Heart right ventricle (tissue), 16 donors: ENCODE measurements around the gene SHQ1. TPM values are rescaled to one million over a fixed set of nuclear protein-coding genes. Genes with fewer than 3 reads are reported as not detected.

Experiments
- ATAC-seq, 8 donors: fragments of 200-7000 bp; cut with Tn5 transposase; one replicate each; pipeline ENCODE4 v1.9.1; 2020; ENCODE audit warnings: mild to moderate bottlenecking in 8 of 8, moderate library complexity in 8 of 8, moderate number of reproducible peaks in 1 of 8
- DNase-seq, 2 donors: peaks; one replicate each; pipeline ENCODE4 v3.0.0-alpha.2; 2020
- H3K27ac ChIP-seq, 10 donors: fragments of 200-600 bp; sonication (generic) in 2 of 10; one replicate each; pipeline versions ENCODE4 v1.5.0 to v1.8.0; 2020 to 2022; ENCODE audit warnings: mild to moderate bottlenecking in 3 of 10
- H3K27me3 ChIP-seq, 7 donors: fragments of 200-600 bp; one replicate each; pipeline ENCODE4 v1.8.0; 2021 to 2022; ENCODE audit warnings: mild to moderate bottlenecking in 2 of 7
- H3K36me3 ChIP-seq, 9 donors: fragments of 200-600 bp; sonication (generic) in 1 of 9; one replicate each; pipeline versions ENCODE4 v1.5.0 to v1.8.0; 2020 to 2022; ENCODE audit warnings: mild to moderate bottlenecking in 2 of 9
- H3K4me1 ChIP-seq, 9 donors: fragments of 200-600 bp; sonication (generic) in 1 of 9; one replicate each; pipeline versions ENCODE4 v1.5.0 to v1.8.0; 2020 to 2022; ENCODE audit warnings: mild to moderate bottlenecking in 4 of 9
- H3K4me3 ChIP-seq, 10 donors: fragments of 200-600 bp; sonication (generic) in 2 of 10; one replicate each; pipeline versions ENCODE4 v1.5.0 to v1.8.0; 2020 to 2022; ENCODE audit warnings: mild to moderate bottlenecking in 7 of 10, moderate library complexity in 2 of 10
- H3K9me3 ChIP-seq, 11 donors: fragments of 200-600 bp in 10 of 11; sonication (generic) in 2 of 11; one replicate each; pipeline versions ENCODE4 v1.5.0 to v1.8.0; 2013 to 2022; ENCODE audit warnings: mild to moderate bottlenecking in 2 of 11, control low read depth in 1 of 11, moderate library complexity in 1 of 11
- CTCF ChIP-seq, 9 donors: fragments of 200-600 bp; sonication (generic) in 2 of 9; IDR thresholded peaks; one replicate each; pipeline versions ENCODE4 v1.5.0 to v1.8.0; 2021 to 2022; ENCODE audit warnings: antibody characterized with exemption in 9 of 9, mild to moderate bottlenecking in 5 of 9, moderate library complexity in 1 of 9
- WGBS, 2 donors: extraction: QIAGEN DNeasy Blood & Tissue Kit; methylation state at CpG; one replicate each; pipeline ENCODE4 v1.1.7; 2013; ENCODE audit warnings: inconsistent platforms in 1 of 2; 5-methylcytosine and 5-hydroxymethylcytosine counted together
- intact Hi-C, 10 donors: fragments of 100-400 bp; cut with DNase I; formaldehyde crosslinking; loops; one replicate each; pipeline versions ENCODE4 v1.11.1 to v1.14.2; 2022
- polyA plus RNA-seq, 2 donors: library from polyadenylated mRNA; stranded (reverse); fragments of 200-250 nt; gene quantifications; one replicate each; pipeline ENCODE4 v1.2.3, GENCODE V29; 2013
- total RNA-seq, 10 donors: library from RNA; stranded (reverse); fragmentation: NEBNext Ultra II Directional in 3 of 10; extraction: Animal tissue kit (Norgen Biotek cat#: 25700) in 3 of 10; gene quantifications; one replicate each; pipeline versions ENCODE4 v1.2.1 to v1.2.4, GENCODE V29; 2021 to 2023
- donor health status: Arrhythmogenic right ventricular cardiomyopathy.
- donor health status: ischemic (EF 13 %, LVEDD 7.1; RV severe dilation, severe dysfunction).
- donor health status: healthy with polysubstance abuse.
- donor health status: DM: no; HTN: yes; CAD: no.
- donor health status: DM: no; HTN: no; CAD: no.
- donor health status: ischemic (EF 25% LVEDD 6.9; RV normal size, moderate dysfunction).
- donor health status: ischemic (EF 25% LVEDD 5.7; RV mildly dilated, moderate dysfunction).
- donor health status: healthy.
- donor health status: DM: yes; HTN: yes; CAD: no.
- donor health status: Ischemic cardiomyopathy.
- donor health status: ischemic (EF 35%, LVEDD 5.7; RV mildly dilated, moderate dysfunction).
- donor health status: nonischemic (EF 11% LVEDD 7.7; RV severe dilation, severe dysfunction).
- donor health status: DM: yes; HTN: yes; CAD: no.
- donor health status: PGD.
- donor health status: ischemic (EF 29% LVEDD 5.4; RV normal size, mild dysfunction).
- donor health status: nonischemic (EF 23%, LVEDD 6.1; RV moderate dilation, normal function).

SHQ1 gene
- total and polyA plus RNA-seq, 12 donors = 8.0 to 24.0 (median 17.2) TPM

- Histone ChIP-seq H3K4me3 (no peak overlapping the region), H3K27ac (no peak overlapping the region), H3K27me3 (no peaks in the 10 kb centered on the region), H3K36me3 (peaks cover 0 to 44% (median 9%) of the 10 kb centered on the region in 9 donors), H3K9me3 (no peaks in the 10 kb centered on the region), H3K4me1 (no peaks in the 10 kb centered on the region)
- ATAC-seq (no peak), DNase-seq (no peak)
- TF ChIP-seq CTCF (IDR thresholded peaks at IDR 0.05) = no peak
- intact Hi-C loops = no loop called here
- 98 to 100% methylated on average over 1 of the region's 1 CpG for WGBS, 2 donors
These were observed 64.0 kb downstream of the SHQ1 start for GRCh38 chr3:72784226-72784625.

GRCh38 chr3:72782521-72782920 lies 65.7 kb downstream of the SHQ1 start:
- peaks cover 0 to 44% (median 9%) of the 10 kb centered on the region in 9 donors for H3K36me3 ChIP-seq
- H3K27ac ChIP-seq = no peak overlapping the region
- no peaks in the 10 kb centered on the region for H3K9me3 ChIP-seq
- intact Hi-C loops = no loop called here
- H3K27me3 ChIP-seq = no peaks in the 10 kb centered on the region
- WGBS, 2 donors = 92 to 93% methylated on average over 2 of the region's 2 CpGs
- ATAC-seq = no peak
- H3K4me1 ChIP-seq = no peaks in the 10 kb centered on the region
- TF ChIP-seq CTCF (IDR thresholded peaks at IDR 0.05) = no peak
- no peak overlapping the region for H3K4me3 ChIP-seq
- no peak for DNase-seq

DNA sequence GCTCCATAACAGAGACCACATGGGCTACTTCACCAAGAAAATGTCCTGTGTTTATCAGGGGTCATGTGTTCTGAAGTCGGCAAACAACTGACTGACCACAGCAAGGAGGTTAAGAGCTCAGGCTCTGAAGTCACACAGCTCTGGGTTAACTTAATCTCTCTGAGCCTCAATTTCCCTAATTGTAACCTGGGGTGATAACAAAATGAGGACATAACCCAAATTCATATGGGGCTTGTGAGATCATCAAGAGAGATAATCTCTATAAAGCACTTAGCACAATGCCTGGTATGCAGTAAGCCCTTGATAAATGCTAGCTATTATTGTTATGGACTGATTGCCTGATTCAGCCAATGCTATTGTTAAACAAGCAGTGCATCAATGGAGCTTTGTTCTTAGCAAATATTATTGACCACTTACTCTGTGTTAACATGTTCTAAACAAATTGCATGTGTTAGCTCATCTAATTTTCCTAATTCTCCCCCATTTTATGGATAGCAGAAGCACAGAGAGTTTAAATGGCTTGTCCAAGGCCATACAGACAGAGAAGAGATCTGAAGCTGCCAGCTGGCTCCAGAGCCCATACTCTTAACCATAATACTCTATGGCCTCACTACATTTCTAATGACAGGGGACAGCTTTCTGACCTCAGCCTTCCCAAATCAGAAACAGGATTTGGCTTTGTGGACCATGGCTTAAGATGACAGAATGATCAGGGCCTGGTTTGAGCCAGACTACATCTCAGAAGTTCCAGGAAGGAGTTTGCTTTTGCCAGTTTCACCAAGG lies 78.3 kb downstream of the SHQ1 start:
- no peak overlapping the region for H3K4me3 ChIP-seq
- peaks cover 0 to 23% (median 11%) of the 10 kb centered on the region in 9 donors for H3K4me1 ChIP-seq
- DNase-seq = no peak
- H3K27me3 ChIP-seq = no peaks in the 10 kb centered on the region
- intact Hi-C loops = no loop called here
- WGBS, 2 donors = 79 to 91% methylated on average over 1 of the region's 1 CpG
- no peak for TF ChIP-seq CTCF (IDR thresholded peaks at IDR 0.05)
- H3K27ac ChIP-seq = no peak overlapping the region
- H3K9me3 ChIP-seq = no peaks in the 10 kb centered on the region
- peaks cover 0 to 18% (median 0%) of the 10 kb centered on the region in 9 donors for H3K36me3 ChIP-seq
- no peak for ATAC-seq

- TF ChIP-seq CTCF (IDR thresholded peaks at IDR 0.05) = no peak
- WGBS, 2 donors = 88 to 91% methylated on average over 1 of the region's 1 CpG
- Histone ChIP-seq H3K27me3 (no peaks in the 10 kb centered on the region), H3K9me3 (no peaks in the 10 kb centered on the region), H3K4me3 (no peak overlapping the region), H3K27ac (no peak overlapping the region), H3K36me3 (peaks cover 0 to 18% (median 0%) of the 10 kb centered on the region in 9 donors), H3K4me1 (peaks cover 0 to 24% (median 11%) of the 10 kb centered on the region in 9 donors)
- intact Hi-C loops = no loop called here
- DNase-seq (no peak), ATAC-seq (no peak)
These were observed 79.3 kb downstream of the SHQ1 start for GRCh38 chr3:72768936-72769335.
